Esophagus squamous epithelium (tissue), 5 donors: ENCODE data around the gene EFCAB6. TPM values are rescaled to one million over a fixed set of nuclear protein-coding genes. Genes with fewer than 3 reads are reported as not detected.

ENCODE experiments used
- DNase-seq: peaks from one replicate; lab custom pipeline; 2025; lab: John Stamatoyannopoulos, UW
- H3K27ac ChIP-seq, 4 donors: fragments of 200-600 bp; sonication (generic); one replicate each; pipeline ENCODE4 v1.5.1; 2016 to 2019; ENCODE audit warnings: mild to moderate bottlenecking in 1 of 4
- H3K27me3 ChIP-seq, 4 donors: fragments of 200-600 bp; sonication (generic); 1 replicate in 3 of 4; 2 replicates in 1 of 4; pipeline versions ENCODE4 v1.5.1 to v1.6.0; 2017 to 2021; ENCODE audit warnings: antibody characterized with exemption in 1 of 4
- H3K36me3 ChIP-seq, 3 donors: fragments of 200-600 bp; sonication (generic); one replicate each; pipeline ENCODE4 v1.5.1; 2016 to 2019
- H3K4me1 ChIP-seq, 3 donors: fragments of 200-600 bp; sonication (generic); one replicate each; pipeline ENCODE4 v1.5.1; 2017 to 2019
- H3K4me3 ChIP-seq, 4 donors: fragments of 200-600 bp; sonication (generic); 1 replicate in 3 of 4; 2 replicates in 1 of 4; pipeline ENCODE4 v1.5.1; 2016 to 2019; ENCODE audit warnings: mild to moderate bottlenecking in 2 of 4, moderate library complexity in 1 of 4
- H3K9me3 ChIP-seq, 3 donors: fragments of 200-600 bp; sonication (generic); one replicate each; pipeline ENCODE4 v1.5.1; 2016 to 2019
- POLR2A ChIP-seq, 4 donors: fragments of 450-650 bp; IDR thresholded peaks; one replicate each; pipeline ENCODE4 v1.6.1; 2017; ENCODE audit warnings: antibody characterized with exemption in 4 of 4, mild to moderate bottlenecking in 4 of 4, moderate library complexity in 3 of 4
- WGBS, 2 donors: methylation state at CpG; one replicate each; pipeline ENCODE4 v1.1.5; 2018; 5-methylcytosine and 5-hydroxymethylcytosine counted together
- intact Hi-C: fragments of 100-400 bp; cut with DNase I; formaldehyde crosslinking; loops from one replicate; pipeline ENCODE4 v1.15.0; 2022
- total RNA-seq, 4 donors: library from RNA; depleted of rRNA; stranded (reverse); fragments of >200 nt; gene quantifications; one replicate each; pipeline ENCODE4 v1.1.0, GENCODE V29; 2016
- TF ChIP-seq, protein P1 (sequence below), 6 experiments: fragments of 450-650 bp in 4 of 6; fragments of 200-600 bp in 2 of 6; sonication (generic) in 2 of 6; IDR thresholded peaks; one replicate each; pipeline ENCODE4 v1.5.1; 2016 to 2019; ENCODE audit warnings: antibody characterized with exemption in 6 of 6, mild to moderate bottlenecking in 4 of 6, moderate library complexity in 4 of 6
- donor health status: DM: yes; HTN: yes; CAD: no.

EFCAB6 gene
- total RNA-seq, 4 donors from 2014 or later = 0.22 to 1.5 (median 0.90) TPM

DNA sequence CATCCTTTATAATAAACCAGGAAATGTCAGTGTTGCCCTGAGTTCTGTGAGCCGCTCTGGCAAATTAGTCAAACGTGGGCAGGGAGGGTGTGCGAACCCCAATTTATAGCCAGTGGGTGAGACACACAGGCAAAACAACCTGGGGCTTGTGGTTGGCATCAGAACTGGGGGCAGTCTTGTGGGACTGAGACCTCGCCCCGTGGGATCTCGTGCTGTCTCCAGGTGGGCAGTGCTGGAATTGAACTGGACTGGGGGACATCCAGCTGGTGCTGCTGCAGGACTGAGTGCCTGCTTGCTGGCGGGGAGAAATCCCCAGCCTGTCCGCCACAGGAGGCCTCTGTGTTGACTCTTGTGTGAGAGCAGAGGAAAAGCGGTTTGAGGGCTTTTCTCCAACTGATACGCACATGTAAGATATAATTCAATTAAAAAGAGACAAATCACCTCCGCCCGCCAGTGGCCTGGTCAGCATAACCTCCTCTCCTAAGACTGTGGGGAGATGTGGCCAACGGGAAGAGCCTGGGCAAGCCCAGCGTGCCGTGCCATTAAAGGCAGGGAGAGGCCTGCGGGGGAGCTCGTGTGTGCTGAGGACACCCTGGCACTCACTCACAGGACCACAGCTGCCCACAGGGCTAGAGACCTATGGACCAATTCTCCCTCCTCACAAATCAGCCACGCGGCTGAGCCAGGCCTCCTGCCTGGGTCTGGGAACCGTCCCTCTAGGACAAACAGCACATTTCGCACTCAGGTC is 31.9 kb upstream of the EFCAB6 start:
- Histone ChIP-seq H3K36me3 (no peaks in the 10 kb centered on the region), H3K4me3 (no peak overlapping the region), H3K27ac (no peak overlapping the region), H3K9me3 (no peaks in the 10 kb centered on the region), H3K27me3 (peaks cover 0 to 48% (median 0%) of the 10 kb centered on the region in 4 donors), H3K4me1 (no peaks in the 10 kb centered on the region)
- TF ChIP-seq, protein P1, sequence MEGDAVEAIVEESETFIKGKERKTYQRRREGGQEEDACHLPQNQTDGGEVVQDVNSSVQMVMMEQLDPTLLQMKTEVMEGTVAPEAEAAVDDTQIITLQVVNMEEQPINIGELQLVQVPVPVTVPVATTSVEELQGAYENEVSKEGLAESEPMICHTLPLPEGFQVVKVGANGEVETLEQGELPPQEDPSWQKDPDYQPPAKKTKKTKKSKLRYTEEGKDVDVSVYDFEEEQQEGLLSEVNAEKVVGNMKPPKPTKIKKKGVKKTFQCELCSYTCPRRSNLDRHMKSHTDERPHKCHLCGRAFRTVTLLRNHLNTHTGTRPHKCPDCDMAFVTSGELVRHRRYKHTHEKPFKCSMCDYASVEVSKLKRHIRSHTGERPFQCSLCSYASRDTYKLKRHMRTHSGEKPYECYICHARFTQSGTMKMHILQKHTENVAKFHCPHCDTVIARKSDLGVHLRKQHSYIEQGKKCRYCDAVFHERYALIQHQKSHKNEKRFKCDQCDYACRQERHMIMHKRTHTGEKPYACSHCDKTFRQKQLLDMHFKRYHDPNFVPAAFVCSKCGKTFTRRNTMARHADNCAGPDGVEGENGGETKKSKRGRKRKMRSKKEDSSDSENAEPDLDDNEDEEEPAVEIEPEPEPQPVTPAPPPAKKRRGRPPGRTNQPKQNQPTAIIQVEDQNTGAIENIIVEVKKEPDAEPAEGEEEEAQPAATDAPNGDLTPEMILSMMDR (IDR thresholded peaks at IDR 0.05) = no peak
- no peak for TF ChIP-seq POLR2A (IDR thresholded peaks at IDR 0.05)
- 81 to 84% methylated on average over 5 to 10 of the region's 21 CpGs for WGBS, 2 donors
- DNase-seq = no peak
- intact Hi-C loops = no loop called here

DNA sequence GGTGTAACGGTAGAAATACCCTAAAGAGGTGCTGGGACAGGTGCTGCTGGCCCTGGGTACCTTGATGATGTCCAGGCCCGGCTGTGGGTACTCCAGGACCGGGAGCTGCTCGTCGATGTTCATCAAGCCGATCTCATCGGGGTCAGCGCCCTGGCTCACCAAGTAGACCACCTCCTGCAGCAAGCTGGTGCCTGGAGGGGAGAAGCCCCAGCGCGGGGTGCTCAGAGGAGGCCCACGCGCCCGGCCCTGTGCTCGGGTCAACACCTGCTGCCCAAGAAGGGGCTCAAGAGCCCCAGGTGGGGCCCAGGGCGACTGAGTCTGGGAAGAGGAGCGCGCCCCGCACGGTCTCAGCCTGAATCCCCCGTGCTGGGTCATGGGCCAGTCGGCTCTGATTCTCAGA is 29.6 kb upstream of the EFCAB6 start:
- 81% methylated on average over 8 of the region's 21 CpGs; no CpG with 5 or more reads in 1 of the 2 donors for WGBS, 2 donors
- Histone ChIP-seq H3K36me3 (no peaks in the 10 kb centered on the region), H3K27me3 (peaks cover 0 to 30% (median 0%) of the 10 kb centered on the region in 4 donors), H3K4me3 (no peak overlapping the region), H3K4me1 (no peaks in the 10 kb centered on the region), H3K9me3 (no peaks in the 10 kb centered on the region), H3K27ac (no peak overlapping the region)
- TF ChIP-seq POLR2A (IDR thresholded peaks at IDR 0.05) = no peak
- TF ChIP-seq, protein P1 (IDR thresholded peaks at IDR 0.05) = no peak
- DNase-seq = no peak
- intact Hi-C loops = no loop called here

- no peak for TF ChIP-seq POLR2A (IDR thresholded peaks at IDR 0.05)
- TF ChIP-seq, protein P1 (IDR thresholded peaks at IDR 0.05) = no peak
- WGBS, 2 donors = 63 to 72% methylated on average over 3 of the region's 16 CpGs
- intact Hi-C loops = no loop called here
- Histone ChIP-seq H3K4me1 (no peaks in the 10 kb centered on the region), H3K27me3 (peaks cover 0 to 30% (median 0%) of the 10 kb centered on the region in 4 donors), H3K4me3 (no peak overlapping the region), H3K36me3 (no peaks in the 10 kb centered on the region), H3K9me3 (no peaks in the 10 kb centered on the region), H3K27ac (no peak overlapping the region)
- DNase-seq = no peak
Measured at GRCh38 chr22:43840851-43841250, 28.7 kb upstream of the EFCAB6 start.

DNA sequence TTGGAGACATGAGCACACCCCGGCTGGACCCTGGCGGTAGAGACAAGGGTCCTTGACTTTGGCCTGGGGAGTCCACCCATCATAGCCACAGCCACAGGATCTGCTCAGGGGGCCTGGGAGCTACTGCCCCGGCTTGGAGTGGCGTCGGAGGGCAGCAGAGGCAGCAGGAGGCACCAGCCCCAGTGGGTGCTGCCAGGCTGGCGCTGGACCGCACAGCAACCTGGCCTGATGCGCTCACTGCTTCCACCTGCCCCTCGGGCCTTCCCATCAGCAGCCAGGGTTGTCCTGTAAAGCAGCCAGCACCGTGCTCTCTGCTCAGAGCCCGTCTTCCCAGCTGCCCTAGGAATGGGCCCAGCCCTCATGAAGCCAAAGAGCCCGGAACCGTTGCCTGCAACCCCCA is 28.3 kb upstream of the EFCAB6 start:
- H3K27ac ChIP-seq = no peak overlapping the region
- H3K4me3 ChIP-seq = no peak overlapping the region
- 68 to 87% methylated on average over 4 to 9 of the region's 13 CpGs for WGBS, 2 donors
- intact Hi-C loops = no loop called here
- H3K27me3 ChIP-seq = peaks cover 0 to 30% (median 0%) of the 10 kb centered on the region in 4 donors
- H3K9me3 ChIP-seq = no peaks in the 10 kb centered on the region
- H3K4me1 ChIP-seq = no peaks in the 10 kb centered on the region
- no peak for DNase-seq
- no peaks in the 10 kb centered on the region for H3K36me3 ChIP-seq
- TF ChIP-seq, protein P1 (IDR thresholded peaks at IDR 0.05) = no peak
- TF ChIP-seq POLR2A (IDR thresholded peaks at IDR 0.05) = no peak

- intact Hi-C loops = no loop called here
- Histone ChIP-seq H3K27me3 (peaks cover 0 to 31% (median 0%) of the 10 kb centered on the region in 4 donors), H3K36me3 (no peaks in the 10 kb centered on the region), H3K27ac (no peak overlapping the region), H3K4me1 (no peaks in the 10 kb centered on the region), H3K9me3 (no peaks in the 10 kb centered on the region), H3K4me3 (no peak overlapping the region)
- DNase-seq = no peak
- 54 to 60% methylated on average over 5 to 6 of the region's 8 CpGs for WGBS, 2 donors
- TF ChIP-seq, protein P1 (IDR thresholded peaks at IDR 0.05) = no peak
- no peak for TF ChIP-seq POLR2A (IDR thresholded peaks at IDR 0.05)
Measured at GRCh38 chr22:43839781-43840180, 27.7 kb upstream of the EFCAB6 start.
